ENCODE results near the gene EFNA1. TPM values are rescaled to one million over a fixed set of nuclear protein-coding genes. Genes with fewer than 3 reads are reported as not detected.

EFNA1 gene
- total RNA-seq, 1 experiment from 2014 or later, result 19.7 TPM

DNA sequence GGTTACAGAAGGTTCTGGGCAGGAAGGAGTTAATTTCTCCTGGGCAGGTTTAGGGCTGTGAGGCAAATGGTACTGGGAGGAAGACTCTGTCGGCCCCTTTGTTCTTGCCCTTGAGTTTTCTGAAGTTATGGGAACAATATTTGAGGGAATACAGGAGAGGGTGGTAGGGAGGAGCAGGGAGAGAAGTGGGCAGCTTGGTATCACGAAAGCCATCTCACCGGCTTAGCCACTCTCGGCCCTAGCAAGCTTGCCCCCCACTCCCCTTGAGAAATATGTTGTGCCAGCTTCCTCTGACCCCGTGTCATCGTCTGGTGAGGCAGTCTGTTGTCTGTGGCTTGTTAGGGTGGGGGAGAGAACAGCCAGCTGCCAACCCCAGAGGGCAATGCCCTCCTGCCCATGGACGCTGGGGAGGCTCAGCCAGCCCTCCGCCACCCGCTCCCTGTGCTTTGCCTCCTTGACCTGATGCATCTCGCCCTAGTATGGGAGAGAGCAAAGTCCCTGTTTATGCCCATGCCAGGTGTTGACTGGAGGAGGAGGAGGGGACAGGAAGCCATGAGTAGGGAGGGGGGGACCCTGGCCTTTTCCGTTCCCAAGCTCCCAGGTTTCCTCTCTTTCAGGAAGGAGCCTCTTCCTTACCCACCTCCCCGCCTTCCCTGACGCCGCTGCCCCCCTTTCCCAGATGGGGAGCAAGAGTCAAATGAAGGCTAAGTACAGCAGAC, 1.2 kb downstream of the EFNA1 start:
- H3K79me2 ChIP-seq (ENCODE audit: insufficient read depth, low read length), result peaks cover 41% of the 10 kb centered on the region
- RAD21 ChIA-PET (ENCODE audit: low non-redundant PET in 1 of 2, low total read pairs in 2 of 2, uncharacterized antibody in 2 of 2, unreplicated experiment in 2 of 2), result interaction anchor here in 1 of 2 experiments (0.7 kb wide), 1 partner anchor 112 kb away, joined by 3 read pairs; no protein-coding TSS in a partner anchor

DNA sequence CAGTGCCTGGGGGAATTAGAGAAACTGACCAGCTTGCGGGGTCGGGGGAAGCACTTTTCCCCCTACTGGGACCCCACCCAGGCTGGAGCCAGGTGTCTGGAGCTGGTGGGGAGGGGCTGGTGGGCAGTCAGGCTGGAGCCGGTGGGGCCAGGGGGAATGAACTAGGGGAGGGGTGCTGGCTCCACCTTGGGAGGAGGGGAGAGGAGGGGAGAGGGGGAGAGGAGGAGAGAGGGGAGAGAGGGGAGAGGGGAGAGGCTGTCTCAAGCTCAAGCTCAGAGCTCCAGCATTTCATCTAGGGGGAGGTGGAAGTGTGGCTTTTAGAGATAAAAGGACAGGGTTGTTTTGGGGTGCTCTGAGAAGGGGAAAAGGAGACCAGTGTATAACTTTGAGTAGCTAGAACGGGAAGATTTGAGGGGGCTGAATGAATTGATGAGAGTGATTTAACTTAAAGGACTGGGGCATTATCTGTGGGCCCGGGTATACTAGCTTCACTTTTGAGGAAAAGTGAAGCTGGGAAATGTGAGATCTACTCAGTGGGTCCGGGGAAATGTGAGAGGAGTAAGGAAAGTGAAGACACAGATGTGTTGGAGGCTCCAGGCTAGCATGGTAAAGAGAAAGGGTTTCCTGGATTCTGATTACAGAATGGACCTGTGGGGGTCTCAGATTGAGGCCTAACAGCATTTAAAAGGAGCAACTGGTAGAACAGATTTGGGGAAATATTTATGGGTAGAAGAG, 2.8 kb downstream of the EFNA1 start:
- Histone ChIP-seq H4K20me1 (ENCODE audit: insufficient read depth) (no peaks in the 10 kb centered on the region), H3K36me3 (ENCODE audit: control insufficient read depth in 1 of 2, insufficient read depth in 2 of 2, low read length in 2 of 2) (peaks cover 13 to 33% of the 10 kb centered on the region in 2 experiments; a peak in 3 of 4 replicates), H3K4me3 (replicated peaks in 1 of 2; ENCODE audit: low read depth in 1 of 2, low read length in 2 of 2) (peak overlapping the region; percentile 70 to 97), H3K79me2 (ENCODE audit: insufficient read depth, low read length) (peaks cover 41% of the 10 kb centered on the region), H3K9me2 (ENCODE audit: insufficient read depth) (no peaks in the 10 kb centered on the region), H3K4me1 (ENCODE audit: control insufficient read depth in 1 of 2, insufficient read depth in 2 of 2, low read length in 2 of 2) (peaks cover 39 to 87% of the 10 kb centered on the region in 2 experiments), H3K9me3 (ENCODE audit: control insufficient read depth in 1 of 2, insufficient read depth in 1 of 2, low read depth in 1 of 2, low read length in 2 of 2) (no peaks in the 10 kb centered on the region), H3K27me3 (ENCODE audit: insufficient read depth, low read length) (no peaks in the 10 kb centered on the region), H3K27ac (ENCODE audit: low read depth, low read length) (peak overlapping the region; percentile 97), H3K4me2 (ENCODE audit: low read length) (peak overlapping the region; percentile 99), H3K9ac (ENCODE audit: low read length) (peak overlapping the region; percentile 91), H2AFZ (ENCODE audit: low read depth, low read length, poor library complexity, severe bottlenecking) (no peak overlapping the region)
- DNase-seq (ENCODE audit: low read depth, low spot score), result no peak
- POLR2A ChIA-PET, result interaction anchor here (2.3 kb wide), 1 partner anchor 63 kb away, joined by 7 read pairs; no protein-coding TSS in a partner anchor
- BruUV-seq (replicated peaks), result no TSS peak
- no peak for ATAC-seq
- intact Hi-C loops (cut with micrococcal nuclease), result no loop called here
- RAD21 ChIA-PET (ENCODE audit: low non-redundant PET in 1 of 2, low total read pairs in 2 of 2, uncharacterized antibody in 2 of 2, unreplicated experiment in 2 of 2), result no interaction called here
- CTCF ChIA-PET, result interaction anchor here (1.6 to 3.5 kb wide), 3 partner anchors 37 to 45 kb away, joined by 5 to 13 read pairs (median 11); no protein-coding TSS in a partner anchor
- TF ChIP-seq ELF1 (IDR thresholded peaks at IDR 0.05; ENCODE audit: borderline replicate concordance, low read depth) (no peak), SRF (IDR thresholded peaks at IDR 0.05; ENCODE audit: low read depth) (no peak), CEBPB (IDR thresholded peaks at IDR 0.05; ENCODE audit: low read depth) (no peak), EGR1 (IDR thresholded peaks at IDR 0.05; ENCODE audit: low read depth) (no peak), SIN3A (IDR thresholded peaks at IDR 0.05; ENCODE audit: low read depth) (no peak), EZH2 (IDR thresholded peaks at IDR 0.05) (no peak), TCF7L2 (IDR thresholded peaks at IDR 0.05; ENCODE audit: borderline replicate concordance, extremely low read depth, insufficient read depth, insufficient read length) (no peak), ZNF274 (IDR thresholded peaks at IDR 0.05; ENCODE audit: low read depth, low read length) (no peak), EZH2phosphoT487 (IDR thresholded peaks at IDR 0.05; ENCODE audit: borderline replicate concordance) (no peak), SP1 (IDR thresholded peaks at IDR 0.05; ENCODE audit: low read depth) (no peak)
- TF ChIP-seq, protein P1, sequence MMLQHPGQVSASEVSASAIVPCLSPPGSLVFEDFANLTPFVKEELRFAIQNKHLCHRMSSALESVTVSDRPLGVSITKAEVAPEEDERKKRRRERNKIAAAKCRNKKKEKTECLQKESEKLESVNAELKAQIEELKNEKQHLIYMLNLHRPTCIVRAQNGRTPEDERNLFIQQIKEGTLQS (IDR thresholded peaks at IDR 0.05), result no peak
- TF ChIP-seq, protein P2, sequence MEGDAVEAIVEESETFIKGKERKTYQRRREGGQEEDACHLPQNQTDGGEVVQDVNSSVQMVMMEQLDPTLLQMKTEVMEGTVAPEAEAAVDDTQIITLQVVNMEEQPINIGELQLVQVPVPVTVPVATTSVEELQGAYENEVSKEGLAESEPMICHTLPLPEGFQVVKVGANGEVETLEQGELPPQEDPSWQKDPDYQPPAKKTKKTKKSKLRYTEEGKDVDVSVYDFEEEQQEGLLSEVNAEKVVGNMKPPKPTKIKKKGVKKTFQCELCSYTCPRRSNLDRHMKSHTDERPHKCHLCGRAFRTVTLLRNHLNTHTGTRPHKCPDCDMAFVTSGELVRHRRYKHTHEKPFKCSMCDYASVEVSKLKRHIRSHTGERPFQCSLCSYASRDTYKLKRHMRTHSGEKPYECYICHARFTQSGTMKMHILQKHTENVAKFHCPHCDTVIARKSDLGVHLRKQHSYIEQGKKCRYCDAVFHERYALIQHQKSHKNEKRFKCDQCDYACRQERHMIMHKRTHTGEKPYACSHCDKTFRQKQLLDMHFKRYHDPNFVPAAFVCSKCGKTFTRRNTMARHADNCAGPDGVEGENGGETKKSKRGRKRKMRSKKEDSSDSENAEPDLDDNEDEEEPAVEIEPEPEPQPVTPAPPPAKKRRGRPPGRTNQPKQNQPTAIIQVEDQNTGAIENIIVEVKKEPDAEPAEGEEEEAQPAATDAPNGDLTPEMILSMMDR (IDR thresholded peaks at IDR 0.05 in 2 of 3, conservative IDR thresholded peaks at IDR 0.05 in 1 of 3; ENCODE audit: borderline replicate concordance in 1 of 3, insufficient read depth in 1 of 3, low read depth in 2 of 3, low read length in 2 of 3), result no peak

More for the DNA sequence above, 1.2 kb downstream of the EFNA1 start:
- no peak overlapping the region for H2AFZ ChIP-seq (ENCODE audit: low read depth, low read length, poor library complexity, severe bottlenecking)
- peak overlapping the region; percentile 70 to 97 for H3K4me3 ChIP-seq (replicated peaks in 1 of 2; ENCODE audit: low read depth in 1 of 2, low read length in 2 of 2)
- H3K9me3 ChIP-seq (ENCODE audit: control insufficient read depth in 1 of 2, insufficient read depth in 1 of 2, low read depth in 1 of 2, low read length in 2 of 2), result no peaks in the 10 kb centered on the region
- TF ChIP-seq YY1 (IDR thresholded peaks at IDR 0.05; ENCODE audit: extremely low read depth, insufficient replicate concordance, low read depth, low read length), result peak; percentile 36
- TF ChIP-seq RAD21 (IDR thresholded peaks at IDR 0.05; ENCODE audit: low read depth), result no peak
- TF ChIP-seq SP1 (IDR thresholded peaks at IDR 0.05; ENCODE audit: low read depth), result no peak
- peak; percentile 92 for TF ChIP-seq TCF7L2 (IDR thresholded peaks at IDR 0.05; ENCODE audit: borderline replicate concordance, extremely low read depth, insufficient read depth, insufficient read length)
- no peaks in the 10 kb centered on the region for H3K27me3 ChIP-seq (ENCODE audit: insufficient read depth, low read length)
- TSS peak; percentile 64 for BruUV-seq (replicated peaks)
- H3K4me2 ChIP-seq (ENCODE audit: low read length), result peak overlapping the region; percentile 99
- H3K9me2 ChIP-seq (ENCODE audit: insufficient read depth), result no peaks in the 10 kb centered on the region
- H3K36me3 ChIP-seq (ENCODE audit: control insufficient read depth in 1 of 2, insufficient read depth in 2 of 2, low read length in 2 of 2), result peaks cover 10 to 25% of the 10 kb centered on the region in 2 experiments; a peak in 3 of 4 replicates
- intact Hi-C loops (cut with micrococcal nuclease), result loop anchor here (2.0 kb wide), 1 partner anchor 34 kb away; no protein-coding TSS in a partner anchor
- no peaks in the 10 kb centered on the region for H4K20me1 ChIP-seq (ENCODE audit: insufficient read depth)
- POLR2A ChIA-PET, result interaction anchor here (1.0 to 2.3 kb wide), 2 partner anchors 10 to 65 kb away, joined by 3 to 7 read pairs; no protein-coding TSS in a partner anchor
- DNase-seq (ENCODE audit: low read depth, low spot score), result no peak
- peaks cover 36 to 83% of the 10 kb centered on the region in 2 experiments for H3K4me1 ChIP-seq (ENCODE audit: control insufficient read depth in 1 of 2, insufficient read depth in 2 of 2, low read length in 2 of 2)
- ATAC-seq, result peak; percentile 33
- CTCF ChIA-PET, result interaction anchor here (1.2 to 3.5 kb wide), 4 partner anchors 37 to 44 kb away, joined by 3 to 13 read pairs (median 8); partner anchors contain the start of gene KRTCAP2
- peak overlapping the region; percentile 91 for H3K9ac ChIP-seq (ENCODE audit: low read length)
- H3K27ac ChIP-seq (ENCODE audit: low read depth, low read length), result peak overlapping the region; percentile 97

Data from HCT116 (cell line).